ENCODE data around the gene GRIA1.

DNA sequence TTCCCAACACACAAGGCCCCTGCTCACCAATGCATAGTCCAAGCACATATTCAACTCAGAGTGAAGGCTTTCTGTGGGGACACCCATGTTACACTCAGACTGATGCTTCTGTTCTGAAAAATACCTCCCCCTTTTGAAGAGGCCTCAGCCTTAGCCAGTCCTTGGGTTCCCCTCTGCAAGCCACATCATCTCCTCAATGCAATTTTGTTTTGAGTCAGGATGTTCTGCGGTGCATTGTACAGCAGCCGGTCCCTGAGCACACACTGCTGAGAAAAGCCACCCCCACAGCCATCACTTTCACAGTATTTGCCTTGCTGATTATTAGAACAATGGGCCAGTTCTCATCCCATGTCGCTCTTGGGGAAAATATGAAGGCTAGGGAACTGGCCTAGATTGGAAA lies 307.0 kb downstream of the GRIA1 start:
- TF ChIP-seq, protein P1, sequence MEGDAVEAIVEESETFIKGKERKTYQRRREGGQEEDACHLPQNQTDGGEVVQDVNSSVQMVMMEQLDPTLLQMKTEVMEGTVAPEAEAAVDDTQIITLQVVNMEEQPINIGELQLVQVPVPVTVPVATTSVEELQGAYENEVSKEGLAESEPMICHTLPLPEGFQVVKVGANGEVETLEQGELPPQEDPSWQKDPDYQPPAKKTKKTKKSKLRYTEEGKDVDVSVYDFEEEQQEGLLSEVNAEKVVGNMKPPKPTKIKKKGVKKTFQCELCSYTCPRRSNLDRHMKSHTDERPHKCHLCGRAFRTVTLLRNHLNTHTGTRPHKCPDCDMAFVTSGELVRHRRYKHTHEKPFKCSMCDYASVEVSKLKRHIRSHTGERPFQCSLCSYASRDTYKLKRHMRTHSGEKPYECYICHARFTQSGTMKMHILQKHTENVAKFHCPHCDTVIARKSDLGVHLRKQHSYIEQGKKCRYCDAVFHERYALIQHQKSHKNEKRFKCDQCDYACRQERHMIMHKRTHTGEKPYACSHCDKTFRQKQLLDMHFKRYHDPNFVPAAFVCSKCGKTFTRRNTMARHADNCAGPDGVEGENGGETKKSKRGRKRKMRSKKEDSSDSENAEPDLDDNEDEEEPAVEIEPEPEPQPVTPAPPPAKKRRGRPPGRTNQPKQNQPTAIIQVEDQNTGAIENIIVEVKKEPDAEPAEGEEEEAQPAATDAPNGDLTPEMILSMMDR (IDR thresholded peaks at IDR 0.05): no peak
- TF ChIP-seq POLR2AphosphoS5 (IDR thresholded peaks at IDR 0.05): no peak
- TF ChIP-seq POLR2A (IDR thresholded peaks at IDR 0.05): no peak
